GM12874 (cell line): ENCODE data around the gene NMBR.

Experiments used
- CTCF ChIP-seq: IDR thresholded peaks from 2 replicates; pipeline ENCODE4 v1.5.1; 2011; ENCODE audit warnings: low read depth, mild to moderate bottlenecking, control low read depth, low read length, moderate library complexity; ENCODE audit not compliant: insufficient read depth

Gene NMBR

GRCh38 chr6:142171351-142171750 lies 24.4 kb upstream of the NMBR start:
- no peak for TF ChIP-seq CTCF

GRCh38 chr6:142167486-142167885 lies 20.6 kb upstream of the NMBR start:
- TF ChIP-seq CTCF: no peak

GRCh38 chr6:142167071-142167470 lies 20.1 kb upstream of the NMBR start:
- TF ChIP-seq CTCF: no peak

GRCh38 chr6:142165227-142165626 lies 18.3 kb upstream of the NMBR start:
- no peak for TF ChIP-seq CTCF

GRCh38 chr6:142162780-142163179 lies 15.9 kb upstream of the NMBR start:
- TF ChIP-seq CTCF: no peak

GRCh38 chr6:142155895-142156757 lies 9.2 kb upstream of the NMBR start:
- TF ChIP-seq CTCF: no peak

- TF ChIP-seq CTCF: no peak
Measured at GRCh38 chr6:142155091-142155490, 8.2 kb upstream of the NMBR start.
